ENCODE results near the gene DDN. TPM values are rescaled to one million over a fixed set of nuclear protein-coding genes. Genes with fewer than 3 reads are reported as not detected.

DDN gene
- polyA plus RNA-seq, 1 donor (not counting 4 experiments of a cell fraction or from before 2014, with no cell fraction given): 0.10 TPM

- H3K4me2 ChIP-seq (ENCODE audit: control insufficient read depth, extremely low read depth, insufficient read depth, low read depth, low read length): no peak overlapping the region
- H3K27ac ChIP-seq (ENCODE audit: control insufficient read depth, insufficient read depth, low read length): no peak overlapping the region
- H2AFZ ChIP-seq (ENCODE audit: control insufficient read depth, low read length): no peak overlapping the region
- H3K79me2 ChIP-seq (ENCODE audit: control insufficient read depth, insufficient read depth, low read length): peaks cover 4% of the 10 kb centered on the region
- no peaks in the 10 kb centered on the region for H3K9me3 ChIP-seq (ENCODE audit: control insufficient read depth, low read depth, low read length)
- no peaks in the 10 kb centered on the region for H3K9me1 ChIP-seq (ENCODE audit: control insufficient read depth, extremely low read depth, insufficient read depth, low read length)
- peaks cover 4% of the 10 kb centered on the region for H3K27me3 ChIP-seq (ENCODE audit: control insufficient read depth, extremely low read depth, insufficient read depth, low read length)
- no peak overlapping the region for H3K4me3 ChIP-seq (ENCODE audit: control insufficient read depth in 2 of 3, extremely low read depth in 1 of 3, insufficient read depth in 2 of 3, low read depth in 1 of 3, low read length in 3 of 3)
- H4K20me1 ChIP-seq (ENCODE audit: control insufficient read depth, extremely low read depth, insufficient read depth, low read length): no peaks in the 10 kb centered on the region
- DNase-seq (ENCODE audit: low read depth, low spot score): no peak
- no peak overlapping the region for H3K9ac ChIP-seq (ENCODE audit: control insufficient read depth, extremely low read depth, insufficient read depth, low read length)
- H3K4me1 ChIP-seq (ENCODE audit: control insufficient read depth, extremely low read depth, insufficient read depth, low read length): peaks cover 3% of the 10 kb centered on the region
- dilution Hi-C loops (cut with MboI; ENCODE audit: extremely low pct_ligation_motif_present, low sequenced_read_pairs): no loop called here
- no peak for TF ChIP-seq EZH2 (IDR thresholded peaks at IDR 0.05; ENCODE audit: low read length)
- no peak for TF ChIP-seq CTCF (optimal IDR thresholded peaks at IDR 0.05 in 1 of 3, IDR thresholded peaks at IDR 0.05 in 1 of 3, conservative IDR thresholded peaks at IDR 0.05 in 1 of 3; ENCODE audit: extremely low read depth in 1 of 3, insufficient read depth in 2 of 3, low read length in 3 of 3)
- no peaks in the 10 kb centered on the region for H3K36me3 ChIP-seq (ENCODE audit: control insufficient read depth in 2 of 2, extremely low read depth in 1 of 2, insufficient read depth in 2 of 2, low read length in 2 of 2)
- no peak for FAIRE-seq
Measured at GRCh38 chr12:48961801-48962200, 37.4 kb downstream of the DDN start.

- Histone ChIP-seq H3K9me3 (ENCODE audit: control insufficient read depth, low read depth, low read length) (no peaks in the 10 kb centered on the region), H4K20me1 (ENCODE audit: control insufficient read depth, extremely low read depth, insufficient read depth, low read length) (no peaks in the 10 kb centered on the region), H3K4me1 (ENCODE audit: control insufficient read depth, extremely low read depth, insufficient read depth, low read length) (peaks cover 3% of the 10 kb centered on the region), H3K36me3 (ENCODE audit: control insufficient read depth in 2 of 2, extremely low read depth in 1 of 2, insufficient read depth in 2 of 2, low read length in 2 of 2) (no peaks in the 10 kb centered on the region), H2AFZ (ENCODE audit: control insufficient read depth, low read length) (no peak overlapping the region), H3K27me3 (ENCODE audit: control insufficient read depth, extremely low read depth, insufficient read depth, low read length) (peaks cover 4% of the 10 kb centered on the region), H3K9me1 (ENCODE audit: control insufficient read depth, extremely low read depth, insufficient read depth, low read length) (no peaks in the 10 kb centered on the region), H3K79me2 (ENCODE audit: control insufficient read depth, insufficient read depth, low read length) (peaks cover 8% of the 10 kb centered on the region), H3K4me2 (ENCODE audit: control insufficient read depth, extremely low read depth, insufficient read depth, low read depth, low read length) (no peak overlapping the region), H3K27ac (ENCODE audit: control insufficient read depth, insufficient read depth, low read length) (no peak overlapping the region), H3K4me3 (ENCODE audit: control insufficient read depth in 2 of 3, extremely low read depth in 1 of 3, insufficient read depth in 2 of 3, low read depth in 1 of 3, low read length in 3 of 3) (no peak overlapping the region), H3K9ac (ENCODE audit: control insufficient read depth, extremely low read depth, insufficient read depth, low read length) (no peak overlapping the region)
- no peak for TF ChIP-seq CTCF (optimal IDR thresholded peaks at IDR 0.05 in 1 of 3, IDR thresholded peaks at IDR 0.05 in 1 of 3, conservative IDR thresholded peaks at IDR 0.05 in 1 of 3; ENCODE audit: extremely low read depth in 1 of 3, insufficient read depth in 2 of 3, low read length in 3 of 3)
- TF ChIP-seq EZH2 (IDR thresholded peaks at IDR 0.05; ENCODE audit: low read length): no peak
- no peak for DNase-seq (ENCODE audit: low read depth, low spot score)
- dilution Hi-C loops (cut with MboI; ENCODE audit: extremely low pct_ligation_motif_present, low sequenced_read_pairs): no loop called here
- no peak for FAIRE-seq
Measured at GRCh38 chr12:48961331-48961730, 37.8 kb downstream of the DDN start.

All from keratinocyte (primary cell).